Measurements from ENCODE around the gene YAP1.

Gene YAP1

GRCh38 chr11:102157219-102157618 is 47.0 kb downstream of the YAP1 start:
- Histone ChIP-seq H3K27me3 (ENCODE audit: low read length) (no peaks in the 10 kb centered on the region), H3F3A (ENCODE audit: insufficient read depth) (no peaks in the 10 kb centered on the region), H2AFZ (ENCODE audit: low read depth, low read length, severe bottlenecking) (no peak overlapping the region), H3K9me3 (ENCODE audit: insufficient read depth, low read length) (no peaks in the 10 kb centered on the region), H3K9ac (ENCODE audit: low read length) (no peak overlapping the region), H3K4me2 (ENCODE audit: low read depth, low read length, poor library complexity, severe bottlenecking) (no peak overlapping the region), H3K9me2 (replicated peaks; ENCODE audit: insufficient read depth, low read length) (no peaks in the 10 kb centered on the region), H4K20me1 (ENCODE audit: low read depth, low read length) (no peaks in the 10 kb centered on the region), H3K27ac (ENCODE audit: low read depth, low read length) (no peak overlapping the region), H3K36me3 (ENCODE audit: low read length) (no peaks in the 10 kb centered on the region), H3K79me2 (ENCODE audit: insufficient read depth, low read length) (no peaks in the 10 kb centered on the region), H3K4me3 (ENCODE audit: insufficient read depth, low read length, poor library complexity, severe bottlenecking) (no peak overlapping the region)
- TF ChIP-seq EZH2phosphoT487 (conservative IDR thresholded peaks at IDR 0.05; ENCODE audit: low read length), result no peak
- TF ChIP-seq CTCF (IDR thresholded peaks at IDR 0.05; ENCODE audit: insufficient read depth, low read length, poor library complexity, severe bottlenecking), result no peak

GRCh38 chr11:102158164-102158735 is 48.0 kb downstream of the YAP1 start:
- H3K9me3 ChIP-seq (ENCODE audit: insufficient read depth, low read length), result no peaks in the 10 kb centered on the region
- no peak overlapping the region for H3K4me3 ChIP-seq (ENCODE audit: insufficient read depth, low read length, poor library complexity, severe bottlenecking)
- H3K9me2 ChIP-seq (replicated peaks; ENCODE audit: insufficient read depth, low read length), result no peaks in the 10 kb centered on the region
- no peaks in the 10 kb centered on the region for H3K27me3 ChIP-seq (ENCODE audit: low read length)
- no peaks in the 10 kb centered on the region for H4K20me1 ChIP-seq (ENCODE audit: low read depth, low read length)
- H3F3A ChIP-seq (ENCODE audit: insufficient read depth), result no peaks in the 10 kb centered on the region
- no peaks in the 10 kb centered on the region for H3K79me2 ChIP-seq (ENCODE audit: insufficient read depth, low read length)
- H3K4me2 ChIP-seq (ENCODE audit: low read depth, low read length, poor library complexity, severe bottlenecking), result no peak overlapping the region
- H3K27ac ChIP-seq (ENCODE audit: low read depth, low read length), result no peak overlapping the region
- TF ChIP-seq CTCF (IDR thresholded peaks at IDR 0.05; ENCODE audit: insufficient read depth, low read length, poor library complexity, severe bottlenecking) (no peak), EZH2phosphoT487 (conservative IDR thresholded peaks at IDR 0.05; ENCODE audit: low read length) (no peak)
- H3K36me3 ChIP-seq (ENCODE audit: low read length), result no peaks in the 10 kb centered on the region
- no peak overlapping the region for H2AFZ ChIP-seq (ENCODE audit: low read depth, low read length, severe bottlenecking)
- H3K9ac ChIP-seq (ENCODE audit: low read length), result no peak overlapping the region

- Histone ChIP-seq H3K9me3 (ENCODE audit: insufficient read depth, low read length) (no peaks in the 10 kb centered on the region), H3K36me3 (ENCODE audit: low read length) (no peaks in the 10 kb centered on the region), H3K4me3 (ENCODE audit: insufficient read depth, low read length, poor library complexity, severe bottlenecking) (no peak overlapping the region), H3K9ac (ENCODE audit: low read length) (no peak overlapping the region), H2AFZ (ENCODE audit: low read depth, low read length, severe bottlenecking) (no peak overlapping the region), H3K27me3 (ENCODE audit: low read length) (no peaks in the 10 kb centered on the region), H4K20me1 (ENCODE audit: low read depth, low read length) (no peaks in the 10 kb centered on the region), H3F3A (ENCODE audit: insufficient read depth) (no peaks in the 10 kb centered on the region), H3K4me2 (ENCODE audit: low read depth, low read length, poor library complexity, severe bottlenecking) (no peak overlapping the region), H3K9me2 (replicated peaks; ENCODE audit: insufficient read depth, low read length) (no peaks in the 10 kb centered on the region), H3K79me2 (ENCODE audit: insufficient read depth, low read length) (no peaks in the 10 kb centered on the region), H3K27ac (ENCODE audit: low read depth, low read length) (no peak overlapping the region)
- no peak for TF ChIP-seq EZH2phosphoT487 (conservative IDR thresholded peaks at IDR 0.05; ENCODE audit: low read length)
- TF ChIP-seq CTCF (IDR thresholded peaks at IDR 0.05; ENCODE audit: insufficient read depth, low read length, poor library complexity, severe bottlenecking), result no peak
These were observed 53.1 kb downstream of the YAP1 start for GRCh38 chr11:102163368-102163767.
